GM12874 (cell line): ENCODE measurements around the gene TMEM132E.
A peak's percentile ranks its signal among the peaks of the same experiment; 100 is the strongest.

Experiments
- TF ChIP-seq, protein P1 (sequence below): IDR thresholded peaks from 2 replicates; pipeline ENCODE4 v1.5.1; 2011; ENCODE audit warnings: low read depth, mild to moderate bottlenecking, control low read depth, low read length, moderate library complexity; ENCODE audit not compliant: insufficient read depth

TMEM132E gene

DNA sequence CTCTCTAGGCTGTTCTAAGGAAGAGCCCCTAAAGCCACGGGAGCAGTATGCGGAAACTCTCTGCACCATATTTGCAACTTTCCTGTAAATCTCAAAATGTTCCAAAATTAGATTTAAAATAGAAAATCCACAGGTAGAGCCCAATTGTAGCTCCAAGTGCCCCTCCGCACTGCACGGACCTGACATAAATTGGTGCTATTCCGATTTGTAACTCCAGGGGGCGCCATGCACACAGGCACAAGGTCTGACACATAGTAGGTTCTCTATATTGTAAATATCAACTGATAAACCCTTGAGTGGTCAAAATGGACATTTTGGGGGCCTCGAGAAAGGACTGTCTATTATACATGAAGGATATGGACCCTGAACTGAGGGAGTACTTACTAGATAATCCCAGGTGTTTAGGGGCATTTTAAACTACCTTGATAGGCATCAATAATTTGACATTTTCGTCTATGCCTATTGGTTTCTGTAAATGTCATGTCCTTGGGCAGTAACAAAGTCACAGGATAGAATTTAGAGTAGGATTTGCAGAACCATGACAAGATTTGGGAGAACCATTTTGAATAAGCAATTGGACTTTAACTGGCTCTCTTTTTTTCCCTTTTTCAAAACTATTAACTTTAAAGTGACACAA is 36.6 kb upstream of the TMEM132E start:
- TF ChIP-seq, protein P1, sequence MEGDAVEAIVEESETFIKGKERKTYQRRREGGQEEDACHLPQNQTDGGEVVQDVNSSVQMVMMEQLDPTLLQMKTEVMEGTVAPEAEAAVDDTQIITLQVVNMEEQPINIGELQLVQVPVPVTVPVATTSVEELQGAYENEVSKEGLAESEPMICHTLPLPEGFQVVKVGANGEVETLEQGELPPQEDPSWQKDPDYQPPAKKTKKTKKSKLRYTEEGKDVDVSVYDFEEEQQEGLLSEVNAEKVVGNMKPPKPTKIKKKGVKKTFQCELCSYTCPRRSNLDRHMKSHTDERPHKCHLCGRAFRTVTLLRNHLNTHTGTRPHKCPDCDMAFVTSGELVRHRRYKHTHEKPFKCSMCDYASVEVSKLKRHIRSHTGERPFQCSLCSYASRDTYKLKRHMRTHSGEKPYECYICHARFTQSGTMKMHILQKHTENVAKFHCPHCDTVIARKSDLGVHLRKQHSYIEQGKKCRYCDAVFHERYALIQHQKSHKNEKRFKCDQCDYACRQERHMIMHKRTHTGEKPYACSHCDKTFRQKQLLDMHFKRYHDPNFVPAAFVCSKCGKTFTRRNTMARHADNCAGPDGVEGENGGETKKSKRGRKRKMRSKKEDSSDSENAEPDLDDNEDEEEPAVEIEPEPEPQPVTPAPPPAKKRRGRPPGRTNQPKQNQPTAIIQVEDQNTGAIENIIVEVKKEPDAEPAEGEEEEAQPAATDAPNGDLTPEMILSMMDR: peak; percentile 73

DNA sequence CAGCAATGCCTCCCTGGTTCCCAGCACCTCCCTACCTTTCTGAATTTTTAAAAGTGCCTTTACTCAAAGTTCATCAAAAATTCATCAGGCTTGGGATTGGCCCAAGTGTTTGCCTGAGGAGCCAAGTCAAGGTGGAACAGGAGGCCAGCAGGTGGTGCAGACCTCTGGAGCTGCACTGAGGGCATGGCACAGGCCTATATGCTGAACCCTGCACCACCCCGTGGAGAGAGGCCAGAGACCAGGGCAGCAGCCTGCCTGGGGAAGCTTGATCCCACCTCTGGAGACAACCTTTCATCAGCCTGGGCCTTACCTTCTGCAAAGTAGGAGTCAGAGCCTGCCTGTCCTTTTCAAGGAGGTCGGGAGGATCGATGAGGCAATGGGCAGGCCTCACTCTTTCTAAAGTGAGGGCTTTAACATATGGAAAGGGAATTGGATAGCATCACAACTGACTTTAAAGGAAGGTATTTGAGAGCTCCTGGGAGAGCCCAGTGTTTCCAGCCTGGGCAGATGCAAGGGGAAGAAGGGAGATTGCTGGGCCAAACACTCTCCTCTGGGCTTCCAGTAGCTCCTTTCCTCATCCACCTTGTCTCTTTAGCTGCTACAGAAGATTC is 31.8 kb upstream of the TMEM132E start:
- TF ChIP-seq, protein P1: no peak

DNA sequence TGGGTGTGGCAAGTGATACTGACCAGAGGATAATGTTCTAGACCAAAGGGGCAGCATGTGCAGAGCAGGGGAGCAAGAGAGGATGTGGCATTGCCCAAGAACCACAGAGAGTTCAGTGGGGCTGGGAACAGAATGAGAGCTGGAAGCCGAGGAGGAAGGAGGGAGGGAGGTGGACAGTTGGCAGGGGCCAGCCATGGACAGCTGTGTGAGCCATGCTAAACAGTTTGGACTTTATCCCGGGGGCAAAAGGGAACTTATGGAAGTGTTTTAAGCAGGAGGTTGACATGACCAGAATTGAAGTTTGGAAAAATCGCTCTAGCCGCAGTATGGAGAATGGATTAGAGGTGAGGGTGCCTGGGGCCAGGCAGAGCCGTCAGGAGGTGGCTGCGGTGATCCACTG is 29.4 kb upstream of the TMEM132E start:
- TF ChIP-seq, protein P1: no peak

DNA sequence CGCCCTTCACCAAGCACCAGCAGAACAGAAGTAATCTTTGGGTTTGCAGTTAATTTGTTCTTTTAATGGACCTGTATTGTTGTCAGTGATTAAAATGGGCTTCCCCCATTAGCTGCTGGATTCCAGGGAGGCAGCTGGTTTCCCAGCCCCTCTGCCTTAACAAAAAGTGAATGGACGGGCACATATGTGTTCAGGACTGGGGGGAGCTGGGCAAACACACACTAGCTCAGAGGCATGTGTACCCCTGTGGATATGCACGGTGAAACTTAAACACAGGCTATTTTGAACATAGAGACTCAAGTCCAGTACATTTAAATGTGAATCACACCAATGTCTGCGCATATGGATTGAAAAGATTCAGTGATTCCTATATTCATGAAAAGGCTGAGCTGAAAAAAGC is 25.5 kb upstream of the TMEM132E start:
- TF ChIP-seq, protein P1: no peak

DNA sequence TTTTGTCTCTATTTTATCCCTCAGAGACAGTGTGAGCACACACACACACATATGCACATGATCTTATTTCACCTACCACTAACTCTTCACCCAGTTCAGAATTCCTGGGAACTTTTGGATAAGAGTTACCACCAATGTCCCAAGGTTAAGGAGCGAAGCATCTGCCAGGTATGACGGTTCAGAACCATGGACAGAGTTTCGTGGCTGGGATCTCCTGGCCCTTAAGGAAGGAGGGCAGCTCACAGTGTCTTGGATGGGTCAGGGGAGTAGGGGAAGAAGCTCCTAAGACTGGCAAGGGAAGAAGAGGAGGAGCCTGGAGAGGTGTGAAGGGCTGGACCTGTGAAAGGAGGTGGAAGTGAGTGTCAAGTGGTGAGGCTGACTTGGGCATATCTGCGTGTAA is 23.0 kb upstream of the TMEM132E start:
- TF ChIP-seq, protein P1: no peak

DNA sequence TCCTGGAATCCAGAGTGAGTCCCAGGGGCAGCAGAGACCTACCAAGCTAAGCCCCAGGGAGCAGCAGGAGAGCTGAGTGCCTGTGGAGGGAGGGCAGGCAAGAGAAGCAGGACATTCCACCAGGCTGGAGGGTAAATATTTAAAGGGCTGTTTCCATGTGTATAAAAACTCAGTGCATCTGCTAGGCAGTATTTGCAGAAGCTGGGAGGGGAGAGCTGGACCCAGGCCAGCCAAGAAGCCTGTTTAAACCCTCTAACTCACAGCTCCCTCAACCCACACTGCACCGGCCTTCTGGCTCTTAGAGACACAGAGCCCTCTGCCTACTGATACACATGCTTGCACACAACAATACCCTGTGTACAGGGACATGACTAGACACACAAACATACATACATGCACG is 22.5 kb upstream of the TMEM132E start:
- TF ChIP-seq, protein P1: no peak

DNA sequence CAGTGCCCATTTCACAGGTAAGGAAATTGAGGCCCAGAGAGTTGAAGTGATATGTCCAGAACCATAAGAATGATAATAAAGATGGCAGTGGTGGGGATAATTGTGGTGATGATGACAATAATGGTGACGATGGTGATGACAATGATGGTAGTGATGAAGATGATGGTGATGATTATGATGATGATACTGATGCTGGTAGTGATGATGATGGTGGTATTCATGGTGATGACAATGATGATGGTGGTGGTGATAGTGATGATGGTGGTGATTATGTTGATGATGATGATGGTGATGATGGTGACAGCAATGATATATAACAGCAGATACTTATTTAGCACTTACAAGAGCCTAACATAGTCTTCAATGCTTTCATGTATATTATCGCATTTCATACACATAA is 18.1 kb upstream of the TMEM132E start:
- TF ChIP-seq, protein P1: no peak
